ENCODE measurements around the gene KCNJ12.
"Not testable (repeated sequence)": the region's sequence is repeated elsewhere in the genome, so short reads cannot be mapped to it uniquely, and the experiment has no call there.

Gene KCNJ12

GRCh38 chr17:21454441-21454840 lies 78.3 kb downstream of the KCNJ12 start:
- DNase-seq (ENCODE audit: low read depth, low spot score) = no peak
- no peak overlapping the region for H3K4me3 ChIP-seq (ENCODE audit: low read depth, low read length)
- in situ Hi-C loops (cut with HindIII; ENCODE audit: low sequenced_read_pairs) = no loop called here
- no peak for TF ChIP-seq CTCF (IDR thresholded peaks at IDR 0.05; ENCODE audit: low read depth, low read length)

- no peak overlapping the region for H3K4me3 ChIP-seq (ENCODE audit: low read depth, low read length)
- DNase-seq (ENCODE audit: low read depth, low spot score) = no peak
- no peak for TF ChIP-seq CTCF (IDR thresholded peaks at IDR 0.05; ENCODE audit: low read depth, low read length)
- in situ Hi-C loops (cut with HindIII; ENCODE audit: low sequenced_read_pairs) = no loop called here
Measured at GRCh38 chr17:21455761-21456160, 79.6 kb downstream of the KCNJ12 start.

GRCh38 chr17:21456449-21456848 lies 80.3 kb downstream of the KCNJ12 start:
- DNase-seq (ENCODE audit: low read depth, low spot score); in situ Hi-C loops (cut with HindIII; ENCODE audit: low sequenced_read_pairs); H3K4me3 ChIP-seq (ENCODE audit: low read depth, low read length): not testable (repeated sequence)

GRCh38 chr17:21457051-21458026 lies 81.2 kb downstream of the KCNJ12 start:
- DNase-seq (ENCODE audit: low read depth, low spot score) = peak; percentile 92
- TF ChIP-seq CTCF (IDR thresholded peaks at IDR 0.05; ENCODE audit: low read depth, low read length) = peak; percentile 92
- no peak overlapping the region for H3K4me3 ChIP-seq (ENCODE audit: low read depth, low read length)
- in situ Hi-C loops (cut with HindIII; ENCODE audit: low sequenced_read_pairs) = no loop called here

GRCh38 chr17:21458054-21458453 lies 81.9 kb downstream of the KCNJ12 start:
- DNase-seq (ENCODE audit: low read depth, low spot score) = no peak
- H3K4me3 ChIP-seq (ENCODE audit: low read depth, low read length) = no peak overlapping the region
- in situ Hi-C loops (cut with HindIII; ENCODE audit: low sequenced_read_pairs) = no loop called here
- TF ChIP-seq CTCF (IDR thresholded peaks at IDR 0.05; ENCODE audit: low read depth, low read length) = no peak

GRCh38 chr17:21459536-21459935 lies 83.4 kb downstream of the KCNJ12 start:
- H3K4me3 ChIP-seq (ENCODE audit: low read depth, low read length) = no peak overlapping the region
- DNase-seq (ENCODE audit: low read depth, low spot score) = no peak
- no peak for TF ChIP-seq CTCF (IDR thresholded peaks at IDR 0.05; ENCODE audit: low read depth, low read length)
- in situ Hi-C loops (cut with HindIII; ENCODE audit: low sequenced_read_pairs) = no loop called here

- H3K4me3 ChIP-seq (ENCODE audit: low read depth, low read length) = no peak overlapping the region
- TF ChIP-seq CTCF (IDR thresholded peaks at IDR 0.05; ENCODE audit: low read depth, low read length) = no peak
- in situ Hi-C loops (cut with HindIII; ENCODE audit: low sequenced_read_pairs) = no loop called here
- DNase-seq (ENCODE audit: low read depth, low spot score) = peak; percentile 87
Measured at GRCh38 chr17:21460358-21460757, 84.2 kb downstream of the KCNJ12 start.
